Tibial artery (tissue), 4 donors: ENCODE measurements around the gene KRT4.

Experiments used
- DNase-seq, 2 donors: peaks; one replicate each; pipeline ENCODE4 v3.0.0-alpha.2; 2019
- H3K27ac ChIP-seq, 2 donors: fragments of 200-600 bp; sonication (generic) in 1 of 2; 1 replicate in 1 of 2; 2 replicates in 1 of 2; pipeline ENCODE4 v1.5.1; 2018 to 2019; ENCODE audit warnings: mild to moderate bottlenecking in 1 of 2
- H3K27me3 ChIP-seq, 2 donors: fragments of 200-600 bp; sonication (generic) in 1 of 2; one replicate each; pipeline versions ENCODE4 v1.5.1 to v1.6.0; 2016 to 2019
- H3K36me3 ChIP-seq, 3 donors: fragments of 200-600 bp; sonication (generic) in 2 of 3; one replicate each; pipeline ENCODE4 v1.5.1; 2016 to 2019; ENCODE audit warnings: mild to moderate bottlenecking in 2 of 3
- H3K4me1 ChIP-seq, 4 donors: fragments of 200-600 bp; sonication (generic) in 2 of 4; 1 replicate in 3 of 4; 2 replicates in 1 of 4; pipeline ENCODE4 v1.5.1; 2016 to 2019
- H3K4me3 ChIP-seq, 2 donors: fragments of 200-600 bp; sonication (generic) in 1 of 2; 1 replicate in 1 of 2; 2 replicates in 1 of 2; pipeline ENCODE4 v1.5.1; 2018 to 2019; ENCODE audit warnings: mild to moderate bottlenecking in 2 of 2
- H3K9me3 ChIP-seq, 3 donors: fragments of 200-600 bp; sonication (generic) in 1 of 3; one replicate each; pipeline ENCODE4 v1.5.1; 2016 to 2019
- intact Hi-C: fragments of 100-400 bp; cut with DNase I; formaldehyde crosslinking; loops from one replicate; pipeline ENCODE4 v1.15.0; 2023; ENCODE audit warnings: low total_unique reads
- TF ChIP-seq, protein P1 (sequence below), 2 experiments: fragments of 200-600 bp in 1 of 2; fragments of 450-650 bp in 1 of 2; IDR thresholded peaks; one replicate each; pipeline ENCODE4 v1.5.1; 2017 to 2019; ENCODE audit warnings: antibody characterized with exemption in 2 of 2, mild to moderate bottlenecking in 1 of 2, moderate library complexity in 1 of 2

Gene KRT4

DNA sequence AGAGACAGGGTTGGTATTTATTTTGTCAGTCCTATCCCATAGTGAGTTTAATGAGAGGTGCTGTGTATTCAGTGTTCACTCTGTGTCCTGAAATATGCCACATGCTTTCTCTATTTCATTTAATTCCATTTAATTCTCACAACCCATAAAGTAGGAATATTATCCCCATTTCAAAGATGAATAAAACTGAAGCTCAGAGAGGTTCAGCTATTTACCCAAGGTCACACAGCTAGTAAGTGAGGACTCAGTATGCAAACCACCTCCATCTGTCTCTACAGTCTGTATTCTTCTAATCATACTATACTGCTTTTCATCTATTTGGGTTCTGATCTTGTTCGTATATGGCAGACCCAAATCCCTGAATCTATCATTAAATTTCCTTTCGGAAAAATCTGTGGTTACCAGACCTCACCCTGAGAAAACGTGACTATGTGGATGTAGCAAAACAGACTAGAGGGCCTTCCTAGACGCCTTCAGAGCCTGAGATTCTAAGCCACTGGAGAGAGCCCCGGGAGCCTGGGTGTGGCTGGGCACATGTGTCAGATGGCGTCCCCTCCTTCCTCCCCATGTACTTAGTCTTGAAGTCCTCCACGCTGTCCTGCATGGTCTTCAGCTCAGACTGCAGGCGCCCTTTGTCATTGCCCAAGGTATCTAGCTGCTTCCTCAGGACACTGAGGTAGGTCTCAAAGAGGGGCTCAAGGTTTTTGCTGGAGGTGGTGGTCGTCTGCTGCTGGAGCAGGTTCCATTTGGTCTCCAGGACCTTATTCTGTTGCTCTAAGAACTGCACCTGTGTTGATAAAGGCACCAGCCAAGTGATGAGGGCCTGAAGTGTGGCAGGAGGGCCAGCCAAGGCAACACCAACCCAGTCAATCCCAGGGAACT, 2.5 kb downstream of the KRT4 start:
- H3K9me3 ChIP-seq: no peaks in the 10 kb centered on the region
- H3K4me1 ChIP-seq: no peaks in the 10 kb centered on the region
- intact Hi-C loops: no loop called here
- peaks cover 0 to 6% of the 10 kb centered on the region in 2 donors for H3K27me3 ChIP-seq
- H3K36me3 ChIP-seq: no peaks in the 10 kb centered on the region
- no peak overlapping the region for H3K27ac ChIP-seq
- no peak for DNase-seq
- H3K4me3 ChIP-seq: no peak overlapping the region
- TF ChIP-seq, protein P1, sequence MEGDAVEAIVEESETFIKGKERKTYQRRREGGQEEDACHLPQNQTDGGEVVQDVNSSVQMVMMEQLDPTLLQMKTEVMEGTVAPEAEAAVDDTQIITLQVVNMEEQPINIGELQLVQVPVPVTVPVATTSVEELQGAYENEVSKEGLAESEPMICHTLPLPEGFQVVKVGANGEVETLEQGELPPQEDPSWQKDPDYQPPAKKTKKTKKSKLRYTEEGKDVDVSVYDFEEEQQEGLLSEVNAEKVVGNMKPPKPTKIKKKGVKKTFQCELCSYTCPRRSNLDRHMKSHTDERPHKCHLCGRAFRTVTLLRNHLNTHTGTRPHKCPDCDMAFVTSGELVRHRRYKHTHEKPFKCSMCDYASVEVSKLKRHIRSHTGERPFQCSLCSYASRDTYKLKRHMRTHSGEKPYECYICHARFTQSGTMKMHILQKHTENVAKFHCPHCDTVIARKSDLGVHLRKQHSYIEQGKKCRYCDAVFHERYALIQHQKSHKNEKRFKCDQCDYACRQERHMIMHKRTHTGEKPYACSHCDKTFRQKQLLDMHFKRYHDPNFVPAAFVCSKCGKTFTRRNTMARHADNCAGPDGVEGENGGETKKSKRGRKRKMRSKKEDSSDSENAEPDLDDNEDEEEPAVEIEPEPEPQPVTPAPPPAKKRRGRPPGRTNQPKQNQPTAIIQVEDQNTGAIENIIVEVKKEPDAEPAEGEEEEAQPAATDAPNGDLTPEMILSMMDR (IDR thresholded peaks at IDR 0.05): no peak

- TF ChIP-seq, protein P1 (IDR thresholded peaks at IDR 0.05): no peak
- intact Hi-C loops: no loop called here
- no peak overlapping the region for H3K4me3 ChIP-seq
Measured at GRCh38 chr12:52810554-52810953, 3.4 kb downstream of the KRT4 start.

DNA sequence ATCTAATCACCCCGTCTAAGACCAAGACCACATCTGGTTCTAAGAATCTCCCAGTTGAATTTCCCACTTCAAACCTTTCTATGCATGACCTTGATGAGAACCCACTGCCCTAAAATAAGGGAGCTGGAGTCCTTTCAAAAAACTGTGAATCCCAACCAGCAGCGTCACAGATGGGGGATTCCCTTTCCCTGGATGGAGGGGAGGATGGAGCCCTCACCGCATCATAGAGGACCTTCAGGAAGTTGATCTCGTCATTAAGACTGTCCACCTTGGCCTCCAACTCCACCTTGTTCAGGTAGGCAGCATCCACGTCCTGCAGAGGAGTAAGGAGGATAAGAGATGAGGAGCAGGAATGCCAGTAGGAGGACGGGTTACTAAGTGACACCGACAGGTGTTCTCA, 4.8 kb downstream of the KRT4 start:
- no peak for DNase-seq
- no peaks in the 10 kb centered on the region for H3K36me3 ChIP-seq
- H3K9me3 ChIP-seq: no peaks in the 10 kb centered on the region
- H3K27me3 ChIP-seq: peaks cover 0 to 6% of the 10 kb centered on the region in 2 donors
- H3K27ac ChIP-seq: no peak overlapping the region
- TF ChIP-seq, protein P1 (IDR thresholded peaks at IDR 0.05): no peak
- no peaks in the 10 kb centered on the region for H3K4me1 ChIP-seq
- intact Hi-C loops: no loop called here
- H3K4me3 ChIP-seq: no peak overlapping the region

More at GRCh38 chr12:52810554-52810953, 3.4 kb downstream of the KRT4 start:
- no peak overlapping the region for H3K27ac ChIP-seq
- peaks cover 0 to 6% of the 10 kb centered on the region in 2 donors for H3K27me3 ChIP-seq
- no peaks in the 10 kb centered on the region for H3K36me3 ChIP-seq
- H3K4me1 ChIP-seq: no peaks in the 10 kb centered on the region
- no peaks in the 10 kb centered on the region for H3K9me3 ChIP-seq
- no peak for DNase-seq

- intact Hi-C loops: no loop called here
- TF ChIP-seq, protein P1 (IDR thresholded peaks at IDR 0.05): no peak
- H3K9me3 ChIP-seq: no peaks in the 10 kb centered on the region
- no peak overlapping the region for H3K4me3 ChIP-seq
- no peak overlapping the region for H3K27ac ChIP-seq
- H3K27me3 ChIP-seq: peaks cover 0 to 6% of the 10 kb centered on the region in 2 donors
- no peaks in the 10 kb centered on the region for H3K36me3 ChIP-seq
- no peak for DNase-seq
- H3K4me1 ChIP-seq: no peaks in the 10 kb centered on the region
Measured at GRCh38 chr12:52808573-52809160, 5.2 kb downstream of the KRT4 start.

- TF ChIP-seq, protein P1 (IDR thresholded peaks at IDR 0.05): no peak
- no peak overlapping the region for H3K27ac ChIP-seq
- H3K4me1 ChIP-seq: no peaks in the 10 kb centered on the region
- no peak for DNase-seq
- no peaks in the 10 kb centered on the region for H3K9me3 ChIP-seq
- no peak overlapping the region for H3K4me3 ChIP-seq
- H3K36me3 ChIP-seq: no peaks in the 10 kb centered on the region
- H3K27me3 ChIP-seq: peaks cover 0 to 6% of the 10 kb centered on the region in 2 donors
- intact Hi-C loops: no loop called here
Measured at GRCh38 chr12:52807544-52808470, 6.1 kb downstream of the KRT4 start.
